ENCODE data around the gene PACRG. TPM values are rescaled to one million over a fixed set of nuclear protein-coding genes. Genes with fewer than 3 reads are reported as not detected.

The PACRG gene
- total and polyA plus RNA-seq, 2 experiments from 2014 or later = 0.17 to 0.68 TPM

GRCh38 chr6:163310096-163310972, 582.6 kb downstream of the PACRG start:
- H3K27me3 ChIP-seq (ENCODE audit: insufficient read depth) = no peaks in the 10 kb centered on the region
- Mint-ChIP-seq H3K27me3 (ENCODE audit: insufficient read depth, low read depth, poor library complexity) (no peaks in the 10 kb centered on the region), H3K27ac (no peak overlapping the region), H3K4me3 (no peak overlapping the region), H3K9me3 (no peaks in the 10 kb centered on the region), H3K4me1 (no peaks in the 10 kb centered on the region; the same call in 2 of the 3 replicates), H3K36me3 (ENCODE audit: low read depth) (no peaks in the 10 kb centered on the region)
- H3K4me1 ChIP-seq (ENCODE audit: insufficient read depth) = no peaks in the 10 kb centered on the region
- H3K36me3 ChIP-seq (ENCODE audit: insufficient read depth) = no peaks in the 10 kb centered on the region
- DNase-seq (ENCODE audit: low spot score) (no peak), ATAC-seq (no peak)
- no peak overlapping the region for H3K4me2 ChIP-seq
- H3K27ac ChIP-seq (ENCODE audit: low read depth) = no peak overlapping the region
- H2AFZ ChIP-seq = no peak overlapping the region
- no peaks in the 10 kb centered on the region for H3K79me2 ChIP-seq (replicated peaks; ENCODE audit: insufficient read depth)
- H4K20me1 ChIP-seq (replicated peaks; ENCODE audit: insufficient read depth) = no peaks in the 10 kb centered on the region
- TF ChIP-seq EZH2phosphoT487 (IDR thresholded peaks at IDR 0.05; ENCODE audit: unreplicated experiment) (no peak), POLR2AphosphoS5 (IDR thresholded peaks at IDR 0.05; ENCODE audit: low read depth) (no peak), JUNB (IDR thresholded peaks at IDR 0.05; ENCODE audit: unreplicated experiment) (no peak), ETS1 (IDR thresholded peaks at IDR 0.05) (no peak), EZH2 (IDR thresholded peaks at IDR 0.05; ENCODE audit: low read depth, unreplicated experiment) (no peak)
- H3K4me3 ChIP-seq = no peak overlapping the region
- H3F3A ChIP-seq (replicated peaks; ENCODE audit: low read depth) = no peaks in the 10 kb centered on the region
- no peaks in the 10 kb centered on the region for H3K9me2 ChIP-seq (ENCODE audit: insufficient read depth)

- no peaks in the 10 kb centered on the region for H3K9me2 ChIP-seq (ENCODE audit: insufficient read depth)
- ATAC-seq = no peak
- no peak overlapping the region for H3K27ac Mint-ChIP-seq
- no peak overlapping the region for H3K4me3 ChIP-seq
- H3K36me3 Mint-ChIP-seq (ENCODE audit: low read depth) = no peaks in the 10 kb centered on the region
- H2AFZ ChIP-seq = no peak overlapping the region
- H3K27ac ChIP-seq (ENCODE audit: low read depth) = no peak overlapping the region
- no peaks in the 10 kb centered on the region; the same call in 2 of the 3 replicates for H3K4me1 Mint-ChIP-seq
- H3K4me1 ChIP-seq (ENCODE audit: insufficient read depth) = no peaks in the 10 kb centered on the region
- H3F3A ChIP-seq (replicated peaks; ENCODE audit: low read depth) = no peaks in the 10 kb centered on the region
- no peaks in the 10 kb centered on the region for H4K20me1 ChIP-seq (replicated peaks; ENCODE audit: insufficient read depth)
- no peaks in the 10 kb centered on the region for H3K9me3 Mint-ChIP-seq
- H3K4me3 Mint-ChIP-seq = no peak overlapping the region
- peaks cover 2% of the 10 kb centered on the region for H3K27me3 Mint-ChIP-seq (ENCODE audit: insufficient read depth, low read depth, poor library complexity)
- H3K27me3 ChIP-seq (ENCODE audit: insufficient read depth) = no peaks in the 10 kb centered on the region
- no peak overlapping the region for H3K4me2 ChIP-seq
- DNase-seq (ENCODE audit: low spot score) = no peak
- no peaks in the 10 kb centered on the region for H3K79me2 ChIP-seq (replicated peaks; ENCODE audit: insufficient read depth)
- no peaks in the 10 kb centered on the region for H3K36me3 ChIP-seq (ENCODE audit: insufficient read depth)
- TF ChIP-seq EZH2phosphoT487 (IDR thresholded peaks at IDR 0.05; ENCODE audit: unreplicated experiment) (no peak), ZNF114 (CRISPR knock-in tag; IDR thresholded peaks at IDR 0.05) (no peak), ZNF331 (CRISPR knock-in tag; IDR thresholded peaks at IDR 0.05; ENCODE audit: low read depth) (no peak), STAT1 (IDR thresholded peaks at IDR 0.05; ENCODE audit: unreplicated experiment) (no peak), JUNB (IDR thresholded peaks at IDR 0.05; ENCODE audit: unreplicated experiment) (no peak), ETS1 (IDR thresholded peaks at IDR 0.05) (no peak), REST (IDR thresholded peaks at IDR 0.05; ENCODE audit: unreplicated experiment) (no peak), POLR2AphosphoS5 (IDR thresholded peaks at IDR 0.05; ENCODE audit: low read depth) (no peak), EZH2 (IDR thresholded peaks at IDR 0.05; ENCODE audit: low read depth, unreplicated experiment) (no peak), CTCF (conservative IDR thresholded peaks at IDR 0.05; ENCODE audit: low read depth in 2 of 2) (no peak), NANOG (IDR thresholded peaks at IDR 0.05; ENCODE audit: borderline replicate concordance) (no peak)
These were observed 583.2 kb downstream of the PACRG start for GRCh38 chr6:163310973-163311383.
